ENCODE results near the gene ZNF181.

The ZNF181 gene

DNA sequence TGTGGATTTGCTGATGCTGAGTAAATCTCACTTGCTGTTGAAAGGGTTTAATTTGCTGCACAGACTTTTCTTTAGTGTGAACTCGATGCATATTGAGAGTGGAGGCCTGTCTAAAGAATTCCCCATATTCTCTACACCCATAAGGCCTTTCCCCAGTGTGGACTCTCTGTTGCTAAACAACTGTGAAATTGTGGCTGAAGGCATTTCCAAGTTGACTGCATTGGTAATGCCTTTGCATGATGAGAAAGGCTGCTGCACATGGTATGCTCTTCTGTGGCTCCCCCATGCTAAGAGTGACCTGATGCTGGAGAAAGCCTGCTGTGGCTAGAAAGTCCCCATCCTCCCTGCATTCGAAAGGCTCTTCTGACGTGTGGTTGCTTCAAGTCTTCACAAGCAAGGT lies 45.6 kb downstream of the ZNF181 start:
- H3K36me3 ChIP-seq (ENCODE audit: control insufficient read depth, insufficient read depth, low read length): no peaks in the 10 kb centered on the region
- H3K4me1 ChIP-seq (ENCODE audit: control insufficient read depth, insufficient read depth, low read length, poor library complexity, severe bottlenecking): no peaks in the 10 kb centered on the region
- no peak for DNase-seq
- no peak overlapping the region for H3K4me3 ChIP-seq (ENCODE audit: insufficient read depth, low read depth, low read length, poor library complexity, severe bottlenecking)
- no peak overlapping the region for H3K27ac ChIP-seq (ENCODE audit: insufficient read depth, low read length, poor library complexity, severe bottlenecking)
- H3K27me3 ChIP-seq (replicated peaks; ENCODE audit: control insufficient read depth, insufficient read depth, low read length, poor library complexity, severe bottlenecking): no peaks in the 10 kb centered on the region
- H3K9me3 ChIP-seq (ENCODE audit: control insufficient read depth, low read length): no peaks in the 10 kb centered on the region

DNA sequence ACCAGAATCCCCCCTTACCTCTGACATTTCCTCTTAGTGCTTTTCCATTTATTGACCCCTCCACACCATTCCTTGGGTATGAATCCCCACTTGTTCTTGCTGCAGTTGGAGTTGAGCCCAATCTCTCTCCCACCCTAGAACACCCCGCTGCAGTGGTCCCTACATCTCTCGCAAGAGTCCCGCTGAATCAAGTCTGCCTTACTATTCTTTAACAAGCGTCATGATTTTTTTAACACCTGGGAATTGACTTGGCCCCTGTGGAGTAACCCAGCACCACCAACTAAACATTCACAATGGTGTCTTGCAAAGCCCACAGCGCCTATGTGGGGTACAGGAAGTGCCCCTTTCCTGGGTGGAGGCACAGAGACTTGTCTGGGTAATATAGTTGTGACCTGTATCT lies 52.2 kb downstream of the ZNF181 start:
- no peaks in the 10 kb centered on the region for H3K36me3 ChIP-seq (ENCODE audit: control insufficient read depth, insufficient read depth, low read length)
- DNase-seq: no peak
- no peak overlapping the region for H3K4me3 ChIP-seq (ENCODE audit: insufficient read depth, low read depth, low read length, poor library complexity, severe bottlenecking)
- no peaks in the 10 kb centered on the region for H3K9me3 ChIP-seq (ENCODE audit: control insufficient read depth, low read length)
- H3K27ac ChIP-seq (ENCODE audit: insufficient read depth, low read length, poor library complexity, severe bottlenecking): no peak overlapping the region
- no peaks in the 10 kb centered on the region for H3K27me3 ChIP-seq (replicated peaks; ENCODE audit: control insufficient read depth, insufficient read depth, low read length, poor library complexity, severe bottlenecking)
- no peaks in the 10 kb centered on the region for H3K4me1 ChIP-seq (ENCODE audit: control insufficient read depth, insufficient read depth, low read length, poor library complexity, severe bottlenecking)

DNA sequence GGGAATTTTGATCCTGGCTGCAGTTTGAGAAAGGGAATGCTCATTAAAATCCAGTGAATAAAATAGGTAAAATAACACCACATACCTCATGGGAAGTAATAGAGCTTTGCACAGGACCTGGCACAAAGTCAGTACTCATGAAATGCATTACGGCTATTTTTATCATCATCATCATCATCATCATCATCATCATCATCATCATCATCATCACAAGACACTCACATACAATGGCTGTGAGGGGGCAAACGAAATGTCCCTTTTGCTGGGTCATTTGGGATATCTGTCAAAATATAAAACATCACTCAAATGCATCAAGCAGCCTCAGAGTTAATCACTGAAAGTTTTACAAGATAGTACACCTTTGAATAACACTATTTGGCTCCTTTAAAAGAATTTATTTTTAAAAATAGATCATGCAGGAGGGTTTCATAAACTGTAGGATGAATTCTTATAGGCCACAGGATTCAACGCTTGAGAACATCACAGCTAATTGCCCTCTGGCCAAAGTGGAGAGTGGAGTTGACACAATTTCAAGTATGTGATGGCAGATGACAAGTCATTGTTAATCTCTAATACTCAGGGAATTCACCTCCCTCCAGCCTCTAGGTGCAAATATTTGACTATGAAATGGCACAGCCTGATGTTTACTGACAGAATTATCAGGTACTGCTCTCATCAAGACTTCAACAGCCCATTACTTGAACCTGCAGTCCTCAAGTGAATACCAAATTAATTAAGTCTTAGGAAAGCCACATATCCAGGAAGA lies 53.2 kb downstream of the ZNF181 start:
- no peaks in the 10 kb centered on the region for H3K27me3 ChIP-seq (replicated peaks; ENCODE audit: control insufficient read depth, insufficient read depth, low read length, poor library complexity, severe bottlenecking)
- no peaks in the 10 kb centered on the region for H3K4me1 ChIP-seq (ENCODE audit: control insufficient read depth, insufficient read depth, low read length, poor library complexity, severe bottlenecking)
- no peaks in the 10 kb centered on the region for H3K9me3 ChIP-seq (ENCODE audit: control insufficient read depth, low read length)
- no peak for DNase-seq
- no peak overlapping the region for H3K4me3 ChIP-seq (ENCODE audit: insufficient read depth, low read depth, low read length, poor library complexity, severe bottlenecking)
- no peak overlapping the region for H3K27ac ChIP-seq (ENCODE audit: insufficient read depth, low read length, poor library complexity, severe bottlenecking)
- H3K36me3 ChIP-seq (ENCODE audit: control insufficient read depth, insufficient read depth, low read length): no peaks in the 10 kb centered on the region

DNA sequence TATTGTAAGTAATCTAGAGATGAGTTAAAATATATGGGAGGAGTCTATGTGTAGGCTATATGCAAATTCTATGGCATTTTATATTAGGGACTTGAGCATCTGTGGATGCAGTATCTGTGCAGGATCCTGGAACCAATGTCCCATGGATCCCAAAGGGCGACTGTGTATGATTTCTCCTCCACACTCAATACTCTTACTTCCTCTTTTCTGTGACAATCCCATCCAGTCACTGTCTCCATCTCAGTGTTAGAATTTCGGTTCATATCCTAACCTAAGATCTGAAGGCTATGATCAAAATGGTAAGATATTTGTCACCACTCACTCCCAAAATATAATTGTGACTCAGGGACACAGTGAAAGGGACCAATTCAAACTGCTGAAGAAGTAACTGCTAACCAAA lies 54.0 kb downstream of the ZNF181 start:
- H3K4me3 ChIP-seq (ENCODE audit: insufficient read depth, low read depth, low read length, poor library complexity, severe bottlenecking): no peak overlapping the region
- H3K4me1 ChIP-seq (ENCODE audit: control insufficient read depth, insufficient read depth, low read length, poor library complexity, severe bottlenecking): no peaks in the 10 kb centered on the region
- H3K27ac ChIP-seq (ENCODE audit: insufficient read depth, low read length, poor library complexity, severe bottlenecking): no peak overlapping the region
- H3K36me3 ChIP-seq (ENCODE audit: control insufficient read depth, insufficient read depth, low read length): no peaks in the 10 kb centered on the region
- H3K27me3 ChIP-seq (replicated peaks; ENCODE audit: control insufficient read depth, insufficient read depth, low read length, poor library complexity, severe bottlenecking): no peaks in the 10 kb centered on the region
- no peak for DNase-seq
- H3K9me3 ChIP-seq (ENCODE audit: control insufficient read depth, low read length): no peaks in the 10 kb centered on the region

DNA sequence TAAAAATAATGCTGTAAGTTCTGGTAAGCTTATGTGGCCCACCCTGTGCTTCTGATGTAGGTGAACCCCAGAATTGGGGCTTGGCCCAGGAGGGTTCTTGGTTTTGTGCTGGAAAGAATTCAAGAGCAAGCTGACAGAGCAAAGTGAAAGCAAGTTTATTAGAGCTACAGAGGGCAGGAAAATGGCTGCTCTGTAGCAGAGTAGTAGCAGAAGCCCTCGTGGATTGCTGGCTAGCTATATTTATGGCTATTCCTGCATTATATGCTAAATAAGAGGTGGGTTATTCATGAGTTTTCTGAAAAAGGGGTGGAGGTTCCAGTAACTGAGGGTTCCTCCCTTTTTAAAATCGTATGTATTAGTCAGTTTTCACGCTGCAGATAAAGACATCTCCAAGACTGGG lies 59.5 kb downstream of the ZNF181 start:
- Histone ChIP-seq H3K27me3 (replicated peaks; ENCODE audit: control insufficient read depth, insufficient read depth, low read length, poor library complexity, severe bottlenecking) (no peaks in the 10 kb centered on the region), H3K27ac (ENCODE audit: insufficient read depth, low read length, poor library complexity, severe bottlenecking) (no peak overlapping the region), H3K4me3 (ENCODE audit: insufficient read depth, low read depth, low read length, poor library complexity, severe bottlenecking) (no peak overlapping the region), H3K36me3 (ENCODE audit: control insufficient read depth, insufficient read depth, low read length) (no peaks in the 10 kb centered on the region), H3K9me3 (ENCODE audit: control insufficient read depth, low read length) (no peaks in the 10 kb centered on the region), H3K4me1 (ENCODE audit: control insufficient read depth, insufficient read depth, low read length, poor library complexity, severe bottlenecking) (no peaks in the 10 kb centered on the region)
- no peak for DNase-seq

DNA sequence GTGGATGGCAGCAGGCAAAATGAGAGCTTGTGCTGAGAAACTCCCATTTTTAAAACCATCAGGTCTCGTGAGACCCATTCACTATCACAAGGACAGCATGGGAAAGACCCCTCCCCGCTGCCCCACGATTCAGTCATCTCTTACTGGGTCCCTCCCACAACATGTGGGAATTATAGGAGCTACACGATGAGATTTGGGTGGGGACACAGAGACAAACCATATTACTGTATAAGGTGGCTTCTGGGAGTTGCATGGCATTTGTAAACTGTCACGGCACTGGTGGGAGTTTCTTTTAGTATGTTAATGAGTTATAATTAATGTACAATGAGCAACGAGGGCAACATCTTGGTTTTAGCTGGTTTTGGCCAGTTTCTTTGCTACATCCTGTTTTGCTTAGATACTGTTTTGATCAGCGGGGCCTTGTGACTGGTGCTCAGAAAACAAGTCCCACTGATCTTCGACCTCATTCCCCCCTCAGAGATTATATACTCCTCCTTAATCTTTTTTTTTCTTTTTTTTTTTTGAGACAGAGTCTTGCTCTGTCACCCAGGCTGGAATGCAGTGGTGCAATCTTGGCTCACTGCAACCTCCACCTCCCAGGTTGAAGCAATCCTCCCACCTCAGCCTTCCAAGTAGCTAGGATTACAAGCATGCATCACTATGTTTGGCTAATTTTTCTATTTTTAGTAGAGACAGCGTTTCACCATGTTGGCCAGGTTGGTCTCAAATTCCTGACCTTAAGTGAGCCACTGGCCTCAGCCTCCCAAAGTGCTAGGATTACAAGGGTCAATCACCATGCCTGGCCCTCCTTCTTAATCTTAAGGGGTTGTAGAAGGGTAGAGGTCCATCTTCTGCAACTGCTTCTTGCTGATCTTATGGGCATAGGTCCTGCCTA lies 60.3 kb downstream of the ZNF181 start:
- no peaks in the 10 kb centered on the region for H3K9me3 ChIP-seq (ENCODE audit: control insufficient read depth, low read length)
- no peak overlapping the region for H3K4me3 ChIP-seq (ENCODE audit: insufficient read depth, low read depth, low read length, poor library complexity, severe bottlenecking)
- no peaks in the 10 kb centered on the region for H3K4me1 ChIP-seq (ENCODE audit: control insufficient read depth, insufficient read depth, low read length, poor library complexity, severe bottlenecking)
- no peak overlapping the region for H3K27ac ChIP-seq (ENCODE audit: insufficient read depth, low read length, poor library complexity, severe bottlenecking)
- DNase-seq: no peak
- no peaks in the 10 kb centered on the region for H3K27me3 ChIP-seq (replicated peaks; ENCODE audit: control insufficient read depth, insufficient read depth, low read length, poor library complexity, severe bottlenecking)
- H3K36me3 ChIP-seq (ENCODE audit: control insufficient read depth, insufficient read depth, low read length): no peaks in the 10 kb centered on the region

All from effector memory CD4-positive, alpha-beta T cell (primary cell).